Stimulated activated CD4-positive, alpha-beta T cell treated with anti-CD3 and anti-CD28 coated beads, Interleukin-12 subunit alpha, Interleukin-12 subunit beta, amount 100 ng/mL, for 48 hours (primary cell): ENCODE data around the gene SLC19A2.

Experiments used
- DNase-seq, 3 donors: peaks; one replicate each; pipeline ENCODE4 v3.0.0-alpha.2; 2020; ENCODE audit warnings: low read depth in 2 of 3, low spot score in 1 of 3

SLC19A2 gene

GRCh38 chr1:169475806-169476387 lies 9.8 kb downstream of the SLC19A2 start:
- DNase-seq = no peak

GRCh38 chr1:169474302-169474995 lies 11.3 kb downstream of the SLC19A2 start:
- no peak for DNase-seq

- no peak for DNase-seq
These were observed 12.4 kb downstream of the SLC19A2 start for GRCh38 chr1:169473347-169473746.

GRCh38 chr1:169472738-169473137 lies 13.0 kb downstream of the SLC19A2 start:
- no peak for DNase-seq

- no peak for DNase-seq
These were observed 16.8 kb downstream of the SLC19A2 start for GRCh38 chr1:169468982-169469381.

GRCh38 chr1:169466259-169467230 lies 19.2 kb downstream of the SLC19A2 start:
- DNase-seq = no peak

GRCh38 chr1:169465281-169465680 lies 20.5 kb downstream of the SLC19A2 start:
- no peak for DNase-seq

GRCh38 chr1:169462385-169462784 lies 23.4 kb downstream of the SLC19A2 start:
- DNase-seq = no peak

- DNase-seq = no peak
These were observed 24.2 kb downstream of the SLC19A2 start for GRCh38 chr1:169461390-169462000.

GRCh38 chr1:169460191-169460833 lies 25.4 kb downstream of the SLC19A2 start:
- no peak for DNase-seq

- DNase-seq = no peak
These were observed 28.3 kb downstream of the SLC19A2 start for GRCh38 chr1:169457443-169457842.

- DNase-seq = no peak
These were observed 29.7 kb downstream of the SLC19A2 start for GRCh38 chr1:169456029-169456428.

GRCh38 chr1:169452921-169453320 lies 32.8 kb downstream of the SLC19A2 start:
- no peak for DNase-seq

- no peak for DNase-seq
These were observed 34.4 kb downstream of the SLC19A2 start for GRCh38 chr1:169451218-169451824.

- DNase-seq = no peak
These were observed 41.8 kb downstream of the SLC19A2 start for GRCh38 chr1:169443923-169444322.

GRCh38 chr1:169427081-169427641 lies 58.6 kb downstream of the SLC19A2 start, which contains the start of gene CCDC181:
CCDC181 (minus strand) TSS chr1:169427474; CDS start chr1:169424927, 2,547 bp downstream.
- peak; percentile 30 to 57 (median 48) for DNase-seq

GRCh38 chr1:169426174-169426705 lies 59.5 kb downstream of the SLC19A2 start:
- DNase-seq = no peak

GRCh38 chr1:169421309-169421708 lies 64.4 kb downstream of the SLC19A2 start:
- DNase-seq = no peak

GRCh38 chr1:169414952-169415351 lies 70.8 kb downstream of the SLC19A2 start:
- no peak for DNase-seq
